B cell (primary cell): ENCODE results near the gene MYL7. TPM values are rescaled to one million over a fixed set of nuclear protein-coding genes. Genes with fewer than 3 reads are reported as not detected.

Source experiments
- ATAC-seq: fragments of 200-7000 bp; cut with Tn5 transposase; one replicate; pipeline ENCODE4 v1.10.0; 2021; ENCODE audit warnings: low read depth, mild to moderate bottlenecking, moderate number of reproducible peaks, moderate library complexity
- CTCF ChIA-PET: fragments of 350-600 bp; sonication (Branson Sonifier 250); formaldehyde crosslinking; loops from one replicate; lab custom pipeline; 2021; ENCODE audit warnings: antibody characterized with exemption, inconsistent platforms; lab: Charles Lee
- POLR2A ChIA-PET: fragments of 350-600 bp; sonication (Branson Sonifier 250); formaldehyde crosslinking; loops from one replicate; lab custom pipeline; 2021; ENCODE audit warnings: antibody characterized with exemption; lab: Charles Lee
- DNase-seq: peaks from one replicate; pipeline ENCODE4 v3.0.0; 2013
- H2AFZ ChIP-seq: 2 replicates; pipeline ENCODE4 v1.6.1; 2012; ENCODE audit warnings: mild to moderate bottlenecking, low read depth, low read length; ENCODE audit not compliant: insufficient read depth, poor library complexity, severe bottlenecking
- H3K27ac ChIP-seq, 2 donors: 1 replicate in 1 of 2; 2 replicates in 1 of 2; pipeline ENCODE4 v1.5.1; 2012 to 2013; ENCODE audit warnings: low read length in 2 of 2, mild to moderate bottlenecking in 2 of 2, moderate library complexity in 1 of 2
- H3K27me3 ChIP-seq, 4 experiments: fragments of 200-600 bp in 1 of 4; sonication (generic) in 1 of 4; replicated peaks in 1 of 4; 1 replicate in 2 of 4; 2 replicates in 2 of 4; pipeline versions ENCODE4 v1.6.1 to v1.7.0; 2013 to 2016; ENCODE audit warnings: low read length in 3 of 4, mild to moderate bottlenecking in 2 of 4, mixed read lengths in 1 of 4, moderate library complexity in 1 of 4; ENCODE audit not compliant: insufficient read depth in 4 of 4, control insufficient read depth in 3 of 4; ENCODE audit errors: control extremely low read depth in 1 of 4
- H3K36me3 ChIP-seq, 2 experiments: replicated peaks in 1 of 2; 1 replicate in 1 of 2; 2 replicates in 1 of 2; pipeline versions ENCODE4 v1.6.1 to v1.7.1; 2013; ENCODE audit warnings: low read length in 1 of 2; ENCODE audit not compliant: insufficient read depth in 2 of 2, control insufficient read depth in 1 of 2; ENCODE audit errors: control extremely low read depth in 1 of 2, extremely low read depth in 1 of 2
- H3K4me1 ChIP-seq, 2 donors: fragments of 200-600 bp in 1 of 2; sonication (generic) in 1 of 2; 1 replicate in 1 of 2; 2 replicates in 1 of 2; pipeline versions ENCODE4 v1.5.1 to v1.6.1; 2013 to 2017; ENCODE audit warnings: low read length in 2 of 2; ENCODE audit not compliant: control insufficient read depth in 2 of 2, insufficient read depth in 2 of 2
- H3K4me2 ChIP-seq: replicated peaks from 2 replicates; pipeline ENCODE3; 2012; ENCODE audit warnings: mild to moderate bottlenecking, low read depth, low read length; ENCODE audit not compliant: poor library complexity, severe bottlenecking
- H3K4me3 ChIP-seq, 5 experiments: fragments of 200-600 bp in 1 of 5; sonication (generic) in 1 of 5; 1 replicate in 3 of 5; 2 replicates in 2 of 5; pipeline versions ENCODE4 v1.5.1 to v1.7.0; 2011 to 2016; ENCODE audit warnings: low read length in 4 of 5, mild to moderate bottlenecking in 4 of 5, low read depth in 2 of 5, control low read depth in 1 of 5, moderate library complexity in 1 of 5; ENCODE audit not compliant: insufficient read depth in 1 of 5; ENCODE audit errors: control extremely low read depth in 1 of 5, extremely low read depth in 1 of 5
- H3K79me2 ChIP-seq: fragments of 200-600 bp; sonication (generic); one replicate; pipeline ENCODE4 v1.6.0; 2016; ENCODE audit warnings: low read length; ENCODE audit not compliant: control insufficient read depth, insufficient read depth
- H3K9ac ChIP-seq: fragments of 200-600 bp; sonication (generic); 2 replicates; pipeline ENCODE4 v1.6.1; 2017; ENCODE audit warnings: mild to moderate bottlenecking, low read length, moderate library complexity
- H3K9me3 ChIP-seq, 3 donors: one replicate each; pipeline versions ENCODE4 v1.6.1 to v1.7.1; 2013; ENCODE audit warnings: low read length in 2 of 3; ENCODE audit not compliant: control insufficient read depth in 2 of 3, insufficient read depth in 1 of 3; ENCODE audit errors: control extremely low read depth in 1 of 3
- H4K20me1 ChIP-seq: 2 replicates; pipeline ENCODE4 v1.6.0; 2012; ENCODE audit warnings: mild to moderate bottlenecking, low read length; ENCODE audit not compliant: insufficient read depth, control insufficient read depth, poor library complexity, severe bottlenecking
- H3K27ac Mint-ChIP-seq: one replicate; pipeline ENCODE4 v1.8.0; 2021; ENCODE audit warnings: mixed read lengths
- H3K27me3 Mint-ChIP-seq: one replicate; pipeline ENCODE4 v1.8.0; 2021; ENCODE audit warnings: mixed read lengths
- H3K4me1 Mint-ChIP-seq: one replicate; pipeline ENCODE4 v1.8.0; 2021; ENCODE audit warnings: mixed read lengths
- H3K4me3 Mint-ChIP-seq: one replicate; pipeline ENCODE4 v1.8.0; 2021; ENCODE audit warnings: mixed read lengths
- H3K9me3 Mint-ChIP-seq: one replicate; pipeline ENCODE4 v1.8.0; 2022; ENCODE audit warnings: mixed read lengths; ENCODE audit not compliant: insufficient read depth
- EZH2 ChIP-seq: IDR thresholded peaks from 2 replicates; pipeline ENCODE4 v1.6.1; 2012; ENCODE audit warnings: borderline replicate concordance, low read depth, mild to moderate bottlenecking, moderate library complexity, low read length; ENCODE audit not compliant: insufficient read depth, poor library complexity, severe bottlenecking
- WGBS: methylation state at CpG from one replicate; pipeline ENCODE4 v1.1.5; 2013; ENCODE audit warnings: missing lambda C conversion rate; ENCODE audit not compliant: insufficient coverage; 5-methylcytosine and 5-hydroxymethylcytosine counted together
- intact Hi-C: fragments of 100-400 bp; cut with micrococcal nuclease; formaldehyde crosslinking; loops from one replicate; pipeline ENCODE4 v1.10.0; 2022
- polyA plus RNA-seq: library from polyadenylated mRNA; depleted of rRNA; stranded (reverse); fragments of >200 nt; gene quantifications from 2 replicates; pipeline ENCODE4 v1.2.3, GENCODE V29; 2012
- small RNA-seq: library from RNA; depleted of rRNA; stranded (forward); fragments of <200 nt; gene quantifications from one replicate; pipeline ENCODE3, GENCODE V24; 2012; ENCODE audit warnings: low replicate concordance, low read depth; ENCODE audit not compliant: insufficient read length
- total RNA-seq, 2 donors: library from RNA; stranded (reverse); fragments of 120-200 nt in 1 of 2; gene quantifications; 1 replicate in 1 of 2; 2 replicates in 1 of 2; pipeline versions ENCODE4 v1.2.3 to v1.2.4, GENCODE V29; 2013 to 2022
- TF ChIP-seq, protein P1 (sequence below): fragments of 200-600 bp; IDR thresholded peaks from one replicate; pipeline ENCODE4 v1.8.0; 2022; ENCODE audit warnings: antibody characterized with exemption, mild to moderate bottlenecking

MYL7 gene
- total and polyA plus RNA-seq, 2 donors (not counting 1 experiment from before 2014, with no cell fraction given): not detected

DNA sequence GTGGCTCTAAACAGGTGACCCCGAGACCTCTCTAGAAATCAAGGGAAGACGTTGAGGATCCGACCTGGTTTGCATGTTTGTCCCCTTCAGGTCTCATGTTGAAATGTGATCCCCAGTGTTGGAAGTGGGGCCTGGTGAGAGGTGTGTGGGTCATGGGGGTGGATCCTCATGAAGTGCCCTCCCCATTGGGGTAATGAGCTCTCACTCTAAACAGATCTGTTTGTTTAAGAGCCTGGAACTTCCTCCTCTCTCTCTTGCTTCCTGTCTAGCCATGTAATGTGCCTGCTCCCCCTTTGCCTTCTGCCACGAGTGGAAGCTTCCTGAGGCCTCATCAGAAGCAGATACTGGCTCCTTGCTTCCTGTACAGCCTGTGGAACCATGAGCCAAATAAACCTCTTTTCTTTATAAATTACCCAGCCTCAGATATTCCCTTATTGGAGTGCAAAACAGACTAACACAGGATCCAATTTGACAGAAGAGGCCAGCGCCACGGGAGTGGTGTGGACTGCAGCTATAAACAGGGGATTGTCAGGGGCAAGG is 48.0 kb downstream of the MYL7 start:
- no peak for DNase-seq
- intact Hi-C loops: no loop called here
- Mint-ChIP-seq H3K27me3 (no peaks in the 10 kb centered on the region), H3K27ac (peak overlapping the region; percentile 74), H3K4me3 (no peak overlapping the region), H3K4me1 (peaks cover 50% of the 10 kb centered on the region), H3K9me3 (no peaks in the 10 kb centered on the region)
- H3K4me3 ChIP-seq: no peak overlapping the region
- H3K9ac ChIP-seq: no peak overlapping the region
- CTCF ChIA-PET: no interaction called here
- WGBS: 82% methylated on average over 6 of the region's 6 CpGs
- POLR2A ChIA-PET: no interaction called here
- peaks cover 19 to 46% of the 10 kb centered on the region in 2 donors for H3K4me1 ChIP-seq
- no peaks in the 10 kb centered on the region for H3K36me3 ChIP-seq
- no peaks in the 10 kb centered on the region for H3K27me3 ChIP-seq
- H3K27ac ChIP-seq: no peak overlapping the region
- no peaks in the 10 kb centered on the region for H4K20me1 ChIP-seq
- no peak overlapping the region for H2AFZ ChIP-seq
- no peak for ATAC-seq
- H3K4me2 ChIP-seq: no peak overlapping the region
- TF ChIP-seq, protein P1, sequence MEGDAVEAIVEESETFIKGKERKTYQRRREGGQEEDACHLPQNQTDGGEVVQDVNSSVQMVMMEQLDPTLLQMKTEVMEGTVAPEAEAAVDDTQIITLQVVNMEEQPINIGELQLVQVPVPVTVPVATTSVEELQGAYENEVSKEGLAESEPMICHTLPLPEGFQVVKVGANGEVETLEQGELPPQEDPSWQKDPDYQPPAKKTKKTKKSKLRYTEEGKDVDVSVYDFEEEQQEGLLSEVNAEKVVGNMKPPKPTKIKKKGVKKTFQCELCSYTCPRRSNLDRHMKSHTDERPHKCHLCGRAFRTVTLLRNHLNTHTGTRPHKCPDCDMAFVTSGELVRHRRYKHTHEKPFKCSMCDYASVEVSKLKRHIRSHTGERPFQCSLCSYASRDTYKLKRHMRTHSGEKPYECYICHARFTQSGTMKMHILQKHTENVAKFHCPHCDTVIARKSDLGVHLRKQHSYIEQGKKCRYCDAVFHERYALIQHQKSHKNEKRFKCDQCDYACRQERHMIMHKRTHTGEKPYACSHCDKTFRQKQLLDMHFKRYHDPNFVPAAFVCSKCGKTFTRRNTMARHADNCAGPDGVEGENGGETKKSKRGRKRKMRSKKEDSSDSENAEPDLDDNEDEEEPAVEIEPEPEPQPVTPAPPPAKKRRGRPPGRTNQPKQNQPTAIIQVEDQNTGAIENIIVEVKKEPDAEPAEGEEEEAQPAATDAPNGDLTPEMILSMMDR: no peak
- TF ChIP-seq EZH2: no peak
- no peaks in the 10 kb centered on the region for H3K9me3 ChIP-seq
- no peaks in the 10 kb centered on the region for H3K79me2 ChIP-seq

Small RNA genes within 50 kb of the gene (small RNA-seq; reads per million reads assigned to genes)
- gene RNA5SP230: not detected

Other genes with a start within 250 kb of the MYL7 start
- gene URGCP, start 234.7 kb downstream of the MYL7 start, total RNA-seq: 25.1 and 31.3 TPM in 2 replicates
- 12.5 and 16.5 TPM in 2 replicates for gene URGCP, start 234.7 kb downstream of the MYL7 start, polyA plus RNA-seq
- 9.4 and 11.4 TPM in 2 replicates for gene UBE2D4, start 214.9 kb downstream of the MYL7 start, total RNA-seq
- gene UBE2D4, start 214.9 kb downstream of the MYL7 start, polyA plus RNA-seq: 4.7 and 5.8 TPM in 2 replicates
- gene SPDYE1, start 143.4 kb downstream of the MYL7 start, total RNA-seq: 0.10 TPM in 1 of 2 replicates, not detected in the other
- gene SPDYE1, start 143.4 kb downstream of the MYL7 start, polyA plus RNA-seq: not detected in 2 replicates
- 311 and 335 TPM in 2 replicates for gene DBNL, start 96.6 kb downstream of the MYL7 start, total RNA-seq
- gene DBNL, start 96.6 kb downstream of the MYL7 start, polyA plus RNA-seq: 274 and 386 TPM in 2 replicates
- gene PGAM2, start 75.8 kb downstream of the MYL7 start, total RNA-seq: 2.9 and 3.2 TPM in 2 replicates
- gene PGAM2, start 75.8 kb downstream of the MYL7 start, polyA plus RNA-seq: 0.69 and 1.4 TPM in 2 replicates
- 92.6 and 93.2 TPM in 2 replicates for gene POLM, start 58.8 kb downstream of the MYL7 start, total RNA-seq
- 89.2 and 97.2 TPM in 2 replicates for gene POLM, start 58.8 kb downstream of the MYL7 start, polyA plus RNA-seq
- 36.7 and 41.0 TPM in 2 replicates for gene AEBP1, start 37.0 kb downstream of the MYL7 start, total RNA-seq
- gene AEBP1, start 37.0 kb downstream of the MYL7 start, polyA plus RNA-seq: 20.2 and 36.1 TPM in 2 replicates
- 86.7 and 91.0 TPM in 2 replicates for gene POLD2, start 17.8 kb downstream of the MYL7 start, total RNA-seq
- 73.6 and 86.5 TPM in 2 replicates for gene POLD2, start 17.8 kb downstream of the MYL7 start, polyA plus RNA-seq
- 0.22 and 0.87 TPM in 2 replicates for gene GCK, start 48.1 kb upstream of the MYL7 start, total RNA-seq
- gene GCK, start 48.1 kb upstream of the MYL7 start, polyA plus RNA-seq: 0.24 and 0.62 TPM in 2 replicates
- 62.3 and 73.4 TPM in 2 replicates for gene YKT6, start 59.6 kb upstream of the MYL7 start, total RNA-seq
- 36.5 and 42.1 TPM in 2 replicates for gene YKT6, start 59.6 kb upstream of the MYL7 start, polyA plus RNA-seq
- 0.41 TPM in 1 of 2 replicates, not detected in the other for gene CAMK2B, start 184.3 kb upstream of the MYL7 start, total RNA-seq
- 0.06 and 0.42 TPM in 2 replicates for gene CAMK2B, start 184.3 kb upstream of the MYL7 start, polyA plus RNA-seq